GM19452 (cell line): ENCODE measurements around the gene SIGLEC12.
"Not testable (repeated sequence)": the region's sequence is repeated elsewhere in the genome, so short reads cannot be mapped to it uniquely, and the experiment has no call there.

Experiments used
- ATAC-seq: cut with Tn5 transposase; IDR thresholded peaks from one replicate; pipeline ENCODE4 v1.9.1; 2021; ENCODE audit not compliant: unreplicated experiment

Gene SIGLEC12

DNA sequence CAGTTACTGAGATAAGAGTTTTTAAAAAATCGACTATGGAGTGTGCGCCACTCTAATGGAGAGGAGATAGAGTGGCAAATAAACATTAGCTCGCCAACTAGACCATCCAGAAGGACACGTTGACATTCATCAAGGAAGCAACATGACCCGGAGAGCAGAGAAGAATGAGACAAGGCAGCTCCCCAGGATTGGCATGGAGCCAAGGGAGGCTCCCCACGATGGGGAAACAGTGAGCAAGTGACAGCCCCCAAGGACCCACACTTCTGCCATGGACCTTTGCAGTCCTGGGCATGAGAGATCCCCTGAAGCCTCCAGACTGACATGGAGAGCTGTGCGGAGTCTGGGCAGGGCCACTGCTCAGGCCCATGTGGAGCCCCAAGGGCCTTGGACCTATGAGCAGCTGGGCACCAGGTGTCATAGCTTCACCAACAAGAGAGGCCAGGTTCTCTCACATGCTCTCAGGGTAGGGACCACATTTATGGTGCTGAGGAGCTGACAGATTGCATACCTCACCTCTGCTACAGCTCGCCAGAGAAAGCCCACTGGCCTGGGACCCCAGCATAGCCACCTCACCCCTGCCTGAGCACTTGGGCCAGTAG is 23.2 kb upstream of the SIGLEC12 start:
- no peak for ATAC-seq

DNA sequence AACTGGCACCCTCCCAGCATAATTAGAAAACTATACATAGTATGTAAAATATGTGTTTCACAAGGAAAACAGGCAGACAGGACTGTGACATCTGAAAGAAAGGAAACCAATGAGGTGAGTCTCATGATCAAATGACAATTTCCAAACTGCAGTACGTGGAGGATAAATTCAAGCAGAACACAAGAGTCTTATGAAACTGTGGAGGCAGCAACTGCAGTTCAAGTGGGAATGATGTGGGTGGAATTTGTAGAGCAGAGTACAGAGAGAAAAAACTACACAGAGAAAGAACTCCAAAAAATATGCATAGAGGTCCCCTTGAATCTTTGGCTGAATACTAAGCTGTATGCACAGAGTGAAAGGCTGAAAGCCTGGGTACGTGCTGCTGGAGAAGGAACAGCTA is 20.2 kb upstream of the SIGLEC12 start:
- ATAC-seq, result no peak

DNA sequence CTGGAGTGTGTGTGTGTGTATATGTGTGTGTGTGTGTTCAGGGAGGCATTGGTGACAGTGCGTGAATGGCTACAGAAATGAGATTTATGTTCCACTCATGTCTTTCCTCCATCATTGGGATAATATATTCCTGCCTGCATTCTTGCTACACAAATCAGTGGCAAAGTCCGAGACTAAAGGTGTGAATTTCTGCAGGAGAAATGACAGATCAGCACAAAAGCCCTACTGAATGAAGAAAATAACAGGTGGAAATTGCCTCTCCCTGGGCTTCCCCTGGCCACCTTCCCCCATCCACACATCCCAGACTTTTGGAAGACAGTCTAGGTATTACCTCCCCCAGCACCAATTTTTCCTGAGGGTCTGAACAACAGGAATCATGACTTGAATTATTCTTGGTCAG is 19.8 kb upstream of the SIGLEC12 start:
- no peak for ATAC-seq

DNA sequence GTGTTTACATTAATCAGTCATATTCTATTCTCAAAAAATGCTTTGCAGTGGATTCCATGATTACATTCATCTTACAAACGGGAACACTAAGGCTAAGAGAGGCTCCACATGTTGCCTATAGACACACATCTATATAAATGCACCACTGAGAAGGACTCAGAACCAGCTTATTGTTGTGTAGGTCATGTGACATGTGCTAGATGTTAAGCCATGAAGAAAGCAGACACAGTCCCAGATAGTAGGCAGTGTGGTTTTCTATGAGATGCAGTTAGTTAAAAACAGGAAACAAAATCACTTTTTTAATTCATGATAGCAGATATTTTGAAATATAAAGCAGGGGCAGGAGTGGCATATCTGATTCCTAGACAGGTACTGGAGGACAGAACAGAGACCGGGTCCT is 19.1 kb upstream of the SIGLEC12 start:
- no peak for ATAC-seq

DNA sequence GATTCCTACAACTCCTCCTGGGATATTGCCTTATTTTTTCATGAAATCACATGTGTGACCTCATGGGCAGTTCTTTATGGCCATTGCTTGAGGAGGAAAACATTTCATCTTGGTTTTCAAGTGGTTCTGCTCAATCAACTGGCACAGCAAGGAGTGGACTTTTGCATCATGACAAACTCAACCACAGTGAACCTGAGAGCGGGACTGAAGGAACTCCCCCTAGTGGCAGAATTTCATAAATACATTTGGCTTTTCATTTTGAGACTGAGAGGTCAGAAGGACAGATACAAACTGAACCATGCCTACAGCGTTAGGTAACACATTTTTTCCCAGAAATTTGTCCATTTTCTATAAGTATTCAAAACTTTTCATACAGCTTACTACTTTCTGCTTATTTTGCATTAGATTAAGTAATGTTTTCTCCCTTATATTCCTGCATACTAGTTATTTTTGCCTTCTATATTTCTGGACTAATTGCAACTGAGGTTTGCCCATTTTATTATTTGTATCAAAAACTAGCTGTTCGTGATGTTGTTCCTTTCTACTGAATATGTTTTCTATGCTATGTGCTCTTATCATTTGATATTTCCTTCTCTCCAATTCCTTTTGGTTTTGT is 13.4 kb upstream of the SIGLEC12 start:
- no peak for ATAC-seq

DNA sequence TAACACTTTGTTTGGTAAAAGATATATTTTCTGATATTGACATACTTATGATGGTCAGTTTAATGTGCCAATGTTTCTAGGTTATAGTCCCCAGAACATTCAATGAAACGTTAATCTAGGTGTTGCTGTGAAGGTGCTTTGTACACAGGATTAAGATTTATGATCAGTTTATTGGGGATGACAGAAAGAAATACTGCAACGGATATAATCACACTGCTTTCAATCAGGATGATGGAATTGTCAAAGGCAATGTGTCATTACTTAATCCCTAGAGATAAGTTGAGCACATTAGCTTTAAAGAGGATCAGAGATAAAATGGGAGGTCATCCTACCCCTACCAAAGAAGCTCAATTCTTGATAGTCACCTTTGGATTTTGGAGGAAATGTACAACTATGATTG is 12.4 kb upstream of the SIGLEC12 start:
- ATAC-seq, result no peak

DNA sequence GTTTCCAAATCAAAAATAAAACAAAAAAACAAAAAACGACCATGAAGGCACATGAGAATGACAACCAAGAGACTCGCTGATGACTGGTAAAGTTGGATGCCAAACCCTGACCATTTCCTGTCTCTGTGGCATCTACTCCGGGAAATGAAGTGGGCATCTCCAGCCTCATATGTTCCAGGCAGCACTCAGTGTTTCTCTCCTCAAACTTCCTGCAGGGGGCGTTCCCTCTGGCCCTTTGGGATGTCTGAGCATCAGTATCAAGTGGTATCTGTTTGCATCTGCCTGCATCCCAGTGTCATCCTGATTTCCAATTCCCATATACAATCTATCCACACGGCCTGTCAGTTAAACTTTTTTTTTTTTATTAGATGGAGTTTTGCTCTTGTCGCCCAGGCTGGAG is 9.8 kb upstream of the SIGLEC12 start:
- no peak for ATAC-seq

DNA sequence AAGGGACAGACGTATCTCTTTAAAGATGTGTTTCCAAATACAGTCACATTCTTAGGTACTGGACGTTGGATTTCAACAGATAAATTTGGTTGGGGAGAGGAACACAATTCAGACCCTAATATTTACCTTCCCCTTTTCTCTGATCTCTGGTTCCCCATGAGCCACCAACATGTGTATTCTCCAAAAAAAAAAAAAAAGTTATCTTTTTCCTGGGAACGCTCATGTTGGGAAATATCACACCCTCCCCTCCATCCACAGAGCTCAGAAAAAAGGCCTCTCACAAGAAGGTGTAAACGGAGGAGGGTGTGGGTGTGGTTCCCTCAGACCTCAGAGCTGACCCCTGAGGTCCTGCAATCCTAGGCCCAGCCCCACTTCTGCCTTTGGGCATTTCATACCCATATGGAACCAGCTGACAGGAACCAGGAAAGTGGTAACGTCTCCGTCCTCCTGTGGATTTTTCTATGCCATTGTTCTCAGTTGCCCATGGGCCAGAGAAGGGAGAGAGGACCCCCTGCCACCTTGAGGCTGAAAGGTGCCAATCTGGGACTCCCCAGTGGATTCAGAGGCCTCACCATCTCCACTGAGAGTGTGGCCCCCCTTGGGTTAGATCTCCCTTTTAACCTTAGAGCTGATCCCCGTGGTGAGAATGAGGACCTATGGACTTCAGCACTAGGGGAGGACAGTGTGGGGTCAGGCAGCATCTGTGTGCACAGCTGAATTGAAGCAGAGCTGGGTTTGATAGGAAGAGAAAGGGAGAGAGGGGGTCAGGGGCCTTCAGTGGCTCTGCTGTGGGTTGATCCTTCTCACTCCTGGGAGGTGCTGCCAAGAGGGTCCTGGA is 8.4 kb upstream of the SIGLEC12 start:
- ATAC-seq, result no peak

DNA sequence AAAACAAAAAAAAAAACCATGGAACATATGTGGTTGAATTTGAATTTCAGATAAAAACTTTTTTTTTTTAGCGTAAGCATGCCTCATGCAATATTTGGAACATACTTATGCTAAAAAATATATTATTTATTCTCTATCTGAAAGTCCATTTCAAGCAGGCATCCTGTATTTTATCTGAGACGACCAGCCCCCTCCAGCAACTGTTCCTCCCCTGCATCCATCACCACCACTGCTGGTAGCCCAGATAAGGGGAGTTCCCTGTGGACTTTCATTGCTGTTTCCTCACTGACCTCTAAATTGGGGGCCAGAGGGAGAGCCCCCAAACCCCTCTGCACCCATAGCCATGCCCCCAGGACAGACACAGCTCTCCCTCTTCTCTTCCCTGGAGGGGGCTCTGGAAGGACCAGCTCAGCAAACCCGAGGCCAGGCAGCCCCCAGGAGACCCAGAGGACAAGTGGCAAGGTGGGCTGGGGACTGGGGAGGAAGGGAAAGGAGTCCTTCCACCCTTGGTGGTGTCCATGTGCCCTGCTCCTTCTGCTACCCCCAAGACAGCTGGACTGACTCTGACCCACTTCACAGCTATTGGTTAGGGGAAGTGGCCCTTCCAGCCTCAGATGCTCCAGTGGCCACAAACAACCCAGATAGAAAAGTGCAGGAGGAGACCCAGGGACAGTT is 6.6 kb upstream of the SIGLEC12 start:
- ATAC-seq, result no peak

DNA sequence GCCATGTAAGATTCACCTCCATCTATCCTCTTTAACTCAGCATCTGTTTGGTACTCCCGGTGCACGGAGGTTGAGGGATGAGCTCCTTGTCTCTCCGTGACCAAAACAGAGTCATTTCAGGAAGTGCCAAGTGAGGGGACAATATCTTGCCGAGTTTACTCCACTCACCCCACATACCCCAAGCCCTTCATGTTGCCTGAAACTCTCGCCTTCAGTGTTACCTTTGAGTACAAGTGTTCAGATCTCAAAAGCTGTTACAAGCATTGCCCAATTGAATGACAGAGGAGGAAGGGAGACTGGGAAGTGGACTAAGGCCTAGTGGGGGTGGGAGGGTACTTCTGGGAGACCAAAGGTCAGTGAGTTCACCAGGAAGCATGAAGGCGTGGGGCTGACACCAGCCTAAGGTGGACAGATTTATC is 6.0 kb upstream of the SIGLEC12 start:
- no peak for ATAC-seq

DNA sequence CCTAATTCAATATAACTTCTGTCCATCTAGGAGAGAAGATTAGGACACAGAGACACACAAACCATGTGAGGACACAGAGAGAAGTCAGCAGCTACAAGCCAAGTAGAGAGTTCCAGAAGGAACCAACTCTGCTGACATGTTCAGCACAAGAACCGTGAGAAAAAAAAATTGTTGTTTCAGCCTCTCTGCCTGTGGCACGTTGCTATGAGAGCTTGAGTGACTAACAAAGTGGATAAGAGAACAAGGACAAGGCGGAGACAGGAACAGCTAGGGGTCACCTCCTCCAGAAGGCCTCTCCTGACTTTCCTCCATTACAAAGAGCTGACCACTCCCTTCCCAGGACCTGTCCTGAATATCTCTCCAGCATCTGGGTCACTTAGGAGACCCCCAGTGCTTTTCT is 5.6 kb upstream of the SIGLEC12 start:
- no peak for ATAC-seq

DNA sequence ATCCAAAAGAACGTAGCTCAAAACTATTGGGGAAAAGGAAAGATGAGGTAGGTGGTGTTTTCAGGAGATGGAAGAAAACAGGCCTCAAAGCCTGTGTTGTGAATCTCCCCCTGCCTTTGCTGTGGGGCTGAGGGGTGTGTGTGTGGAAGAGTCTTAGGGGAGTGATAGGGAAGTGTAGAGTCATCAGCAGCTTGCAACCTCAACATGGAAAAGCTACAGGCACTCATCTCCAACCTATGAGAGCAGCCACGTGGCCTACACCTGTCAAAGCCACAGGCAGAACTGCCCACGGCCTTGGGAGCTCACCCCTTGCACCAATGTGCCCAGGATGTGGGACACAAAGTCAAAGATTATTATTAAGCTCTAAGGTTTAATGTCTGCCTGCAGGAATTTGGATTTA is 4.3 kb upstream of the SIGLEC12 start:
- no peak for ATAC-seq

DNA sequence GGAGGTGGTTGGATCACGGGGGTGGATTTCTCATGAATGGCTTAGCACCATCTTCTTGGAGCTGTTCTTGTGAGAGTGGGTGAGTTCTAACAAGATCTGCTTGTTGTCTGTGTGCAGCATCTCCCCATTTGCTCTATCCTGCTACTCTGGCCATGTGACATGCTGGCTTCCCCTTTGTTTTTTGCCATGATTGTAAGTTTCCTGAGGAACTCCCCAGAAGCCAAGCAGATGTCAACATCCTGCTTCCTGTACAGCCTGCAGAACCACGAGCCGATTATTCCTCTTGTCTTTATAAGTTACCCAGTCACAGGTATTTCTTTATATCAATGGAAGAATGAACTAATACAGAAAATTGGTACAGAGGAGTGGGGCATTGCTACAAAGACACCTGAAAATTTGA is 2.3 kb upstream of the SIGLEC12 start:
- ATAC-seq, result no peak

DNA sequence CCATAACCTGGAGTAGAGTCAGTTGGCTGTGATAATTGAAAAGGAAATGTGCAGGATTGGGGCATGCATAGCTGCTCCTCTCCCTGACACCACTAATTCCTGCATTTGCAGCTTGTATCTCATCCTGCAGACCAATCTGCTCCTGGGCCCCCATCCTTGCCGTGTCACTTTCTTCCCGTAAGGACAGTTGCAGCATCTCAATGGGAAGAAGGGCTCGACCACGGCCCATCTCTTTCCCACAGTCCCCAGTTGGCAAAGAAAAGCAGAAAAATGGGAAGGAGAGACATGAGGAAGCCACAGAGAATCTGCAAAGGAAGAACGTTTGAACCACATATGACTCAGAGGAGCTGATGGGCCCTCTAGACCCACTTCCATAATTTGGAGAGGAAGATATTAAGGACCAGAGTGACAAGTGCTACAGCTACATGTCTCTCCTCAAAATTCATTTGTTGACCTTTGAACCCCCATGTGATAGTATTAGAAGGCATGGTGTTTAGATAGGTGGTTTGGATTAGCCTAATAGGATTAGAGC is 1.8 kb upstream of the SIGLEC12 start:
- ATAC-seq, result no peak

DNA sequence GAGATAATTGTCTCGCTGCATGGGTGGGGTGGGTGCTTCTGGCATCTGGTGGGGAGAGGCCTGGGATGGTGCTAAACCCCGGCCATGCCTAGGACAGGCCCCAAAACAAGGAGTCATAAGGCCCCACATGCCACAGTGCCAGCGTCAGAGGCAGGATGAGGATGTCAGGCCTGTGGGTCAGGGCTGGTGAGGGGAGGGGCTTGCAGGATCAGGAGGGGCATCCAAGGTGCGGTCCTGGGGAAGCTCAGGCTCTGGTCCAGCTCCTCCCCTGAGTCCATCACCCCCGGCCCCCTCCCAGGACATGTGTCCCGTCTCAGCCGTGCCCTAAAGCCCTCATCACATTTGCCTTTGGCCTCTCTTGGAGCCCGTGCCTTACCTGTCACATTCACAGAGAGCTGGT is 669 bp downstream of the SIGLEC12 start:
- ATAC-seq, result not testable (repeated sequence)

DNA sequence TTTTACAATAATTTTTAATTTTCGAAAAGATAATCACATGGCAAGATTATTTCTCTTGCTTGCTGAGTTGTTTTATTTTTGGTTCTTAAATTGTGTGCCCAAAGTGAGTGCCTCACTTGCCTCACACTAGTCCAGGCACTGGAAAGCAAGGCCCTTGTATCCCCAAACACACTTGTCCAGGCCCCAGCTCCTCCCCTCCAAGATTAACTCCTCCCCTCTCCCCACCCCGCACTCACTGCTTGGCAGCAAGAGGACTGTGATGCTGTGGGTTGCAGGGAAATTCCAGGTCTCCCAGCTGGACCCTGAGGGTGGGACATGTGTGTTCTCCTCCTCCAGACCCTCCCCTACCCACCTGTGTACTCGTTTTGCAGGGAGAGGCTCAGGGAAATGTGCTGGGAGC is 3.9 kb downstream of the SIGLEC12 start:
- no peak for ATAC-seq

DNA sequence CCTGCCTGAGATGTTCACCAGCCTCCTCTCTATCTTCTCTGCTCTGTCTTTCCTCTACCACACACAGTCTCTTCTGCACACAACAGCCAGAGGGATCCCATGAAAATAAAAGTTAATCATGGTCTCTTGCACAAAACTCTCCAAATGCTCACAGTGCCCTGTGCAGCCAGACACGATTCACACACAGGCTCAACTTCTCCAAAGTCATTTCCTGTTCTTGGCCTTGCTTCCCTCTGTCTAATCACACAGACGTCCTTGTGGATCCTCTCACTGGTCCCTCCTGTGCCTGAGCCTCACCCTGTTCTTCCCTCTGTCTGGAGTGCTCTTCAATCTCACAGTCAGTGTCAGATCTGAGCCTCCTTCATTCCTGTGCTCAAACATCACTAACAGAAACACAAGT is 7.8 kb downstream of the SIGLEC12 start:
- ATAC-seq, result no peak

DNA sequence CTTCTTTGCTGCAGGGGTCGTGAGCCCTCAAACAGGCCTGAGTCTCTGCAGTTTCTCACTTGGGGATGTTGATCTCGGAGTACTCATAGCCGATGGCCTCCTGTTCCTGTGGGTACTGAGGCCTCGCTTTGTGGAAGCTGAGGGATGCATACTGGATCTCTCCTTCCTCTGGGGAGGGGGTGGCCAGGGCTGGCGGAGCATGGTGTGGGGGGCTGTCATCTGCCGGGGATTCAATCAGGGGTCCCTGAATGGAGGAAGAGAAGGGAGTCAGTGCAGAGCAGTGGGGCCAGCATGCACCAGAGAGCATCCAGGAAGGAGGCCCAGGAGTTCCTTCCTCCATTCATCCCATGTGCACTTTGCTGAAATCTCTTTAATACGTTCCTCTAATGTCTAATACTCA is 10.0 kb downstream of the SIGLEC12 start:
- no peak for ATAC-seq

DNA sequence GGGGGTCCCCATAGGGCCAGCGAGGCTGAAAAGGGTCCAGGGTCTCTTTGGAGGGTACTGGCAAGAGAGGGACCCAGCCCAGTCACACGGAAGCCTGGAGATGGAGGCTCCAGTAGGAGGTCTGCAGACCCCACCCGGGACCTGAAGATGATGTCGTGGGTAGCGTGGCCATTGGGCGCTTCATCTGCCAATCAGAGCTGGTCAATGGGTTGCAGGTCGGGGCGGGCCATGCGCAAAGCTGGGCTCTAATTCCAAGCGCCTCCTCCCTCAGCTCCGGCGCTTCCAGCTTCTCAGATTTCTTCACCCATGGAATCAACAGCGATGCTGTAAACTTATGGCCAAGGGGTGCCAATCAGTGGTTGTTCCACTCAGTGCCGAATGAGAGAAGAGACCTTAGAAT is 10.9 kb downstream of the SIGLEC12 start:
- no peak for ATAC-seq

DNA sequence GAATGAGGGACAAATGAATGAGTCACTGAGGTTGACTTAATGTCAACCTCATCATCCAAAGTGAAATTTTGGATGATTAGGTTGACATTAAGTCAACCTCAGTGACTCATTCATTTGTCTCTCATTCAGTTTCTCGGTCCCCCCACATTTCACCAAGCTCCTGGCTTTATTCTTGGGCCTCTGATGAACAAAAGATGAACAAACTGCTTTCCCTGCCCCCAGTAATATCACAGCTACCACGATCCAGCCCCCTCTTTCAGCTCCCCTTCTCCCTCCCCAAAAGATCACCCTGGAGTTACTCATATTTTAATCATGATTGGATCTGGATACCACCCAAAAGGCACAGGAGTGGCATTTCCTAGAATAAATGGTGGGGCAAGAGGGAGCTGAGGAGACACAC is 12.5 kb downstream of the SIGLEC12 start:
- no peak for ATAC-seq

DNA sequence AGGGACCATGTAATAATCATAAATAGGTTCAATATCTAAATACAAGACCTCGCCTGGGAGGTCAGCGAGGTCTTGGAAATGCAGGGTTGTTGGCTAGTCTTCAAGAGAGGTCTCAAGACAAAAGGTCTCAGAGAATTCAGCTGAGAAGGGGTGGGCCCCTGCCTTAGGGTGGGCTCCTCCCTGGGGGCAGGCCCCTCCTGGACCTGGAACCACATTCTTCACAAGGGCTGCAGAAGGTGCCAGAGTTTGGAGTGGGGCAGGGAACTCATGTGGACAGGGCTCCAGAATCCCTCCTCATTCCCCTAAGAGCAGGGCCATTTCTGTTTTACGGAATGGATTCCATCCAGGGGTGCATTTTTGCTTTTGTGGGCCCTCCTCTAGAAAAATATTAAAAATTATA is 13.1 kb downstream of the SIGLEC12 start:
- ATAC-seq, result no peak
